GM04503 (cell line): Measurements from ENCODE around the gene CCN5.

Experiments
- DNase-seq: peaks from one replicate; pipeline ENCODE4 v3.0.0-alpha.2; 2012; ENCODE audit warnings: low read depth

The CCN5 gene

GRCh38 chr20:44716309-44717106 is 1.3 kb downstream of the CCN5 start:
- DNase-seq: no peak

GRCh38 chr20:44717986-44718385 is 2.8 kb downstream of the CCN5 start:
- DNase-seq: no peak

- no peak for DNase-seq
These were observed 4.7 kb downstream of the CCN5 start for GRCh38 chr20:44719841-44720240.

GRCh38 chr20:44720621-44720996 is 5.4 kb downstream of the CCN5 start:
- DNase-seq: no peak

- peak; percentile 73 for DNase-seq
These were observed 6.0 kb downstream of the CCN5 start for GRCh38 chr20:44720997-44721784.

GRCh38 chr20:44721785-44722054 is 6.6 kb downstream of the CCN5 start:
- no peak for DNase-seq

- no peak for DNase-seq
These were observed 7.8 kb downstream of the CCN5 start for GRCh38 chr20:44722990-44723389.

- no peak for DNase-seq
These were observed 8.2 kb downstream of the CCN5 start for GRCh38 chr20:44723391-44723790.

GRCh38 chr20:44723798-44724362 is 8.7 kb downstream of the CCN5 start:
- DNase-seq: no peak

GRCh38 chr20:44724423-44725091 is 9.4 kb downstream of the CCN5 start:
- no peak for DNase-seq

GRCh38 chr20:44725837-44726236 is 10.7 kb downstream of the CCN5 start:
- DNase-seq: no peak

- no peak for DNase-seq
These were observed 11.9 kb downstream of the CCN5 start for GRCh38 chr20:44727039-44727438.

GRCh38 chr20:44727651-44728050 is 12.5 kb downstream of the CCN5 start:
- no peak for DNase-seq

- no peak for DNase-seq
These were observed 13.8 kb downstream of the CCN5 start for GRCh38 chr20:44728801-44729443.

- peak; percentile 84 for DNase-seq
These were observed 15.3 kb downstream of the CCN5 start for GRCh38 chr20:44730441-44730840.

GRCh38 chr20:44731657-44732056 is 16.5 kb downstream of the CCN5 start:
- no peak for DNase-seq

GRCh38 chr20:44732327-44732726 is 17.2 kb downstream of the CCN5 start:
- DNase-seq: no peak

GRCh38 chr20:44733341-44734069 is 18.3 kb downstream of the CCN5 start:
- DNase-seq: no peak

- peak; percentile 44 for DNase-seq
These were observed 19.8 kb downstream of the CCN5 start for GRCh38 chr20:44734938-44735337.

- DNase-seq: no peak
These were observed 20.6 kb downstream of the CCN5 start for GRCh38 chr20:44735816-44736169.

- peak; percentile 63 for DNase-seq
These were observed 21.2 kb downstream of the CCN5 start for GRCh38 chr20:44736170-44737021.
